ENCODE results near the gene VIPR2. TPM values are rescaled to one million over a fixed set of nuclear protein-coding genes. Genes with fewer than 3 reads are reported as not detected.
"Not testable (repeated sequence)": the region's sequence is repeated elsewhere in the genome, so short reads cannot be mapped to it uniquely, and the experiment has no call there.

VIPR2 gene
- total RNA-seq, 1 donor from 2014 or later = not detected

DNA sequence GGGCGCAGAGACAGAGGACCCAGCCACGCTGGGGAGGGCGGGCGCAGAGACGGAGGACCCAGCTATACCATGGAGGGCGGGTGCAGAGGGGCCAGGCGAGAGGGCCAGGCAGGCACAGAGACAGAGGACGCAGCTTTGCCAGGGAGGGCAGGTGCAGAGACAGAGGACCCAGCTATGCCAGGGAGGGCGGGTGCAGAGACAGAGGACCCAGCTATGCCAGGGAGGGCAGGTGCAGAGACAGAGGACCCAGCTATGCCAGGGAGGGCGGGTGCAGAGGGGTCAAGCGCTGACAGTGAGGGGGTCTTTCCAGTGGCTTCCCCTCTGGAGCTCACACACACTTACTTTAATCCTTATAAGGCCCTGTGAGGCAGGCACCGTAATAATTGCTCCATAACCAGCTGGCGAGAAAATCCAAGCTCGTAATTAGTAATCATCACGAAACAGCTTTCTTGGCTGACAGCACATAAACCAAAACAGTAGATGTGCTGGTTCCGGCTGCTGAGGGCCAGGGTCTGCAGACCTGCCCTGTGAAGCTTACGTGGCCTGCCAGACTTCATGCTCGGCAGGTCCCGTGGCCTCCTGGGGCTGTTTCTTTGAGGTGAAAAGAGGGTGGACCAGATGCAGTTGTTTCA is 137.2 kb downstream of the VIPR2 start:
- Mint-ChIP-seq H3K36me3 (ENCODE audit: unreplicated experiment) (peaks cover 5% of the 10 kb centered on the region), H3K9me3 (ENCODE audit: unreplicated experiment) (peaks cover 4% of the 10 kb centered on the region), H3K4me3 (ENCODE audit: unreplicated experiment) (no peak overlapping the region), H3K4me1 (ENCODE audit: low read depth, unreplicated experiment) (no peaks in the 10 kb centered on the region), H3K27me3 (ENCODE audit: unreplicated experiment) (peaks cover 11% of the 10 kb centered on the region), H3K27ac (ENCODE audit: unreplicated experiment) (no peak overlapping the region)
- TF ChIP-seq, protein P1, sequence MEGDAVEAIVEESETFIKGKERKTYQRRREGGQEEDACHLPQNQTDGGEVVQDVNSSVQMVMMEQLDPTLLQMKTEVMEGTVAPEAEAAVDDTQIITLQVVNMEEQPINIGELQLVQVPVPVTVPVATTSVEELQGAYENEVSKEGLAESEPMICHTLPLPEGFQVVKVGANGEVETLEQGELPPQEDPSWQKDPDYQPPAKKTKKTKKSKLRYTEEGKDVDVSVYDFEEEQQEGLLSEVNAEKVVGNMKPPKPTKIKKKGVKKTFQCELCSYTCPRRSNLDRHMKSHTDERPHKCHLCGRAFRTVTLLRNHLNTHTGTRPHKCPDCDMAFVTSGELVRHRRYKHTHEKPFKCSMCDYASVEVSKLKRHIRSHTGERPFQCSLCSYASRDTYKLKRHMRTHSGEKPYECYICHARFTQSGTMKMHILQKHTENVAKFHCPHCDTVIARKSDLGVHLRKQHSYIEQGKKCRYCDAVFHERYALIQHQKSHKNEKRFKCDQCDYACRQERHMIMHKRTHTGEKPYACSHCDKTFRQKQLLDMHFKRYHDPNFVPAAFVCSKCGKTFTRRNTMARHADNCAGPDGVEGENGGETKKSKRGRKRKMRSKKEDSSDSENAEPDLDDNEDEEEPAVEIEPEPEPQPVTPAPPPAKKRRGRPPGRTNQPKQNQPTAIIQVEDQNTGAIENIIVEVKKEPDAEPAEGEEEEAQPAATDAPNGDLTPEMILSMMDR (IDR thresholded peaks at IDR 0.05; ENCODE audit: partially characterized antibody, unreplicated experiment) = no peak
- DNase-seq = no peak

- Mint-ChIP-seq H3K4me1 (ENCODE audit: low read depth, unreplicated experiment) (no peaks in the 10 kb centered on the region), H3K4me3 (ENCODE audit: unreplicated experiment) (no peak overlapping the region), H3K27ac (ENCODE audit: unreplicated experiment) (no peak overlapping the region), H3K27me3 (ENCODE audit: unreplicated experiment) (peaks cover 11% of the 10 kb centered on the region), H3K36me3 (ENCODE audit: unreplicated experiment) (peaks cover 5% of the 10 kb centered on the region), H3K9me3 (ENCODE audit: unreplicated experiment) (peaks cover 2% of the 10 kb centered on the region)
- TF ChIP-seq, protein P1 (IDR thresholded peaks at IDR 0.05; ENCODE audit: partially characterized antibody, unreplicated experiment) = no peak
- DNase-seq = no peak
Measured at GRCh38 chr7:159006610-159007130, 138.0 kb downstream of the VIPR2 start.

DNA sequence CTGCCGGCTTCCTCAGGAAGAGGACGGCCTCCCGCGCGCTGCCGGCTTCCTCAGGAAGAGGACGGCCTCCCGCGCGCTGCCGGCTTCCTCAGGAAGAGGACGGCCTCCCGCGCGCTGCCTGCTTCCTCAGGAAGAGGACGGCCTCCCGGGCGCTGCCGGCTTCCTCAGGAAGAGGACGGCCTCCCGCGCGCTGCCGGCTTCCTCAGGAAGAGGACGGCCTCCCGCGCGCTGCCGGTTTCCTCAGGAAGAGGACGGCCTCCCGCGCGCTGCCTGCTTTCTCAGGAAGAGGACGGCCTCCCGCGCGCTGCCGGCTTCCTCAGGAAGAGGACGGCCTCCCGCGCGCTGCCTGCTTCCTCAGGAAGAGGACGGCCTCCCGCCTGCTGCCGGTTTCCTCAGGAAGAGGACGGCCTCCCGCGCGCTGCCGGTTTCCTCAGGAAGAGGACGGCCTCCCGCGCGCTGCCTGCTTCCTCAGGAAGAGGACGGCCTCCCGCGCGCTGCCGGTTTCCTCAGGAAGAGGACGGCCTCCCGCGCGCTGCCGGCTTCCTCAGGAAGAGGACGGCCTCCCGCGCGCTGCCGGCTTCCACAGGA is 138.6 kb downstream of the VIPR2 start:
- not testable (repeated sequence) for H3K4me3 Mint-ChIP-seq (ENCODE audit: unreplicated experiment); H3K27me3 Mint-ChIP-seq (ENCODE audit: unreplicated experiment); H3K4me1 Mint-ChIP-seq (ENCODE audit: low read depth, unreplicated experiment); H3K27ac Mint-ChIP-seq (ENCODE audit: unreplicated experiment); H3K36me3 Mint-ChIP-seq (ENCODE audit: unreplicated experiment); DNase-seq; H3K9me3 Mint-ChIP-seq (ENCODE audit: unreplicated experiment)

DNA sequence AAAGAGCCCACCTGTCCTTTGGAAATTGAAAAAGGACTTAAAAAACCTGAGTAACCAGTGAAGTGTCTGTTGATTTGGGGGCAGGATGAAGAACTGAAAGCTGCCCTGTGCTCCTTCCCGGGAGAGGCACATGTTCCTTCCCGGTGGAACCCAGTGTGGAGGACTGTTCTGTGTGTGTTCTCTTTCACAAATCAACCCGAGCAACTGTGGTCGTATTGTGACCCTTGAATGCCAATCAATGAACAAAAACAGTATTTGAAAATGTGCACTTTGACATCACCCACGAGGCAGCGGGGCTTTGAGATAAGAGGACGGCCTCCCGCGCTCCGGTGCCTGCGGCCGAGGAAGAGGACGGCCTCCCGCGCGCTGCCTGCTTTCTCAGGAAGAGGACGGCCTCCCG is 139.0 kb downstream of the VIPR2 start:
- no peak overlapping the region for H3K27ac Mint-ChIP-seq (ENCODE audit: unreplicated experiment)
- peaks cover 8% of the 10 kb centered on the region for H3K27me3 Mint-ChIP-seq (ENCODE audit: unreplicated experiment)
- peaks cover 5% of the 10 kb centered on the region for H3K36me3 Mint-ChIP-seq (ENCODE audit: unreplicated experiment)
- no peaks in the 10 kb centered on the region for H3K9me3 Mint-ChIP-seq (ENCODE audit: unreplicated experiment)
- H3K4me1 Mint-ChIP-seq (ENCODE audit: low read depth, unreplicated experiment) = no peaks in the 10 kb centered on the region
- TF ChIP-seq, protein P1 (IDR thresholded peaks at IDR 0.05; ENCODE audit: partially characterized antibody, unreplicated experiment) = no peak
- DNase-seq = no peak
- no peak overlapping the region for H3K4me3 Mint-ChIP-seq (ENCODE audit: unreplicated experiment)

- Mint-ChIP-seq H3K9me3 (ENCODE audit: unreplicated experiment) (no peaks in the 10 kb centered on the region), H3K4me1 (ENCODE audit: low read depth, unreplicated experiment) (no peaks in the 10 kb centered on the region), H3K27me3 (ENCODE audit: unreplicated experiment) (peaks cover 6% of the 10 kb centered on the region), H3K4me3 (ENCODE audit: unreplicated experiment) (no peak overlapping the region), H3K27ac (ENCODE audit: unreplicated experiment) (no peak overlapping the region), H3K36me3 (ENCODE audit: unreplicated experiment) (peaks cover 5% of the 10 kb centered on the region)
- TF ChIP-seq, protein P1 (IDR thresholded peaks at IDR 0.05; ENCODE audit: partially characterized antibody, unreplicated experiment) = no peak
- no peak for DNase-seq
Measured at GRCh38 chr7:159004411-159004810, 140.3 kb downstream of the VIPR2 start.
